ENCODE results near the gene R3HDM2. TPM values are rescaled to one million over a fixed set of nuclear protein-coding genes. Genes with fewer than 3 reads are reported as not detected.

The R3HDM2 gene
- polyA plus RNA-seq, 1 experiment: 20.0 TPM

GRCh38 chr12:57263096-57263495 lies 167.7 kb downstream of the R3HDM2 start:
- CTCF ChIA-PET: interaction anchor here (1.0 to 3.8 kb wide), 9 partner anchors 8 to 202 kb away, joined by 3 to 85 read pairs (median 9); partner anchors contain the start of gene INHBE
- H3K27ac ChIP-seq (ENCODE audit: low read depth, low read length): no peak overlapping the region
- no peak overlapping the region for H3K4me3 ChIP-seq (ENCODE audit: low read depth, low read length)
- H3K27me3 ChIP-seq (ENCODE audit: control insufficient read depth, insufficient read depth, low read length): no peaks in the 10 kb centered on the region
- TF ChIP-seq CTCF (IDR thresholded peaks at IDR 0.05; ENCODE audit: low read depth, low read length): no peak
- POLR2A ChIA-PET: no interaction called here
- no peak for DNase-seq (ENCODE audit: low read depth, low spot score)
- H3K9me3 ChIP-seq (ENCODE audit: control insufficient read depth, insufficient read depth, low read length): no peaks in the 10 kb centered on the region

DNA sequence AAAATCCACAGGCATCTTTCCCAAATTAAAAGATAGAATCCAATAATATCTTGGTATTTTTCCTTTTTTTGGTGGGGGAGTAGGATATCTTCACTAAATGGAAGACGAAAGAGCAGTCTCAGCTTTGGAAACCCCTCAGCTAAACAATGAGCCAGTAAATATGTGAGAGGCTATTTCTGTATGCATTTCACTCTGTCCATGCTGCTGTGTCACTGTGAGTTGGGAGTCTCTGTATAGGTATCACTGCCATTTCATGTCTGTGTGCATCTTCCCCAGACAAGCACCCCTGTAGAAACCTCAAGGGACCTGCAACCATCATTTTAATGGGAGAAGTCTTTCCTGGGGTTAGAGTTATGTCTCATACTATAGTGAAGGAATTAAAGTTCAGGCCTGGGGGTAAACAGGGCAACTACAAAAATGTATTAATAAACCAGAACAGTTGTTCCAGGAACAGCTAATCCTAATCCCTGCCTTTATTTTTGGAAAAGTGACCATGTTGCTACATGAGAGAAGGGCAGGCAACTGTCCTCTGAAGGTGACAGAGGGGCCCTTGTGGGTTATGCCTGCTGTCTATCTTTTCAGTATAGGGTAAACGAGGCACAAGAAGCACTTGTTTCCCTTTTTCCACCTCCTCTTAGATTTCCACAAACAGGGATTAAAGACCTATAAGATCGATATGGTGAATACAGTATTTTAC lies 168.6 kb downstream of the R3HDM2 start:
- ChIA-PET POLR2A (interaction anchor here (0.6 kb wide), 1 partner anchor 191 kb away, joined by 3 read pairs; no protein-coding TSS in a partner anchor), CTCF (interaction anchor here (0.6 to 3.8 kb wide), 8 partner anchors 12 to 203 kb away, joined by 3 to 85 read pairs (median 6); partner anchors contain the start of genes GLI1 and INHBE)
- DNase-seq (ENCODE audit: low read depth, low spot score): no peak
- TF ChIP-seq CTCF (IDR thresholded peaks at IDR 0.05; ENCODE audit: low read depth, low read length): no peak
- Histone ChIP-seq H3K27ac (ENCODE audit: low read depth, low read length) (no peak overlapping the region), H3K9me3 (ENCODE audit: control insufficient read depth, insufficient read depth, low read length) (no peaks in the 10 kb centered on the region), H3K4me3 (ENCODE audit: low read depth, low read length) (no peak overlapping the region), H3K27me3 (ENCODE audit: control insufficient read depth, insufficient read depth, low read length) (no peaks in the 10 kb centered on the region)

GRCh38 chr12:57261428-57261865 lies 169.4 kb downstream of the R3HDM2 start:
- ChIA-PET CTCF (interaction anchor here (0.6 to 2.8 kb wide), 10 partner anchors 11 to 571 kb away, joined by 3 to 23 read pairs (median 6); partner anchors contain the start of gene GLI1), POLR2A (interaction anchor here (0.6 kb wide), 1 partner anchor 191 kb away, joined by 3 read pairs; no protein-coding TSS in a partner anchor)
- TF ChIP-seq CTCF (IDR thresholded peaks at IDR 0.05; ENCODE audit: low read depth, low read length): no peak
- DNase-seq (ENCODE audit: low read depth, low spot score): no peak
- no peak overlapping the region for H3K4me3 ChIP-seq (ENCODE audit: low read depth, low read length)
- no peak overlapping the region for H3K27ac ChIP-seq (ENCODE audit: low read depth, low read length)
- H3K27me3 ChIP-seq (ENCODE audit: control insufficient read depth, insufficient read depth, low read length): no peaks in the 10 kb centered on the region
- H3K9me3 ChIP-seq (ENCODE audit: control insufficient read depth, insufficient read depth, low read length): no peaks in the 10 kb centered on the region

DNA sequence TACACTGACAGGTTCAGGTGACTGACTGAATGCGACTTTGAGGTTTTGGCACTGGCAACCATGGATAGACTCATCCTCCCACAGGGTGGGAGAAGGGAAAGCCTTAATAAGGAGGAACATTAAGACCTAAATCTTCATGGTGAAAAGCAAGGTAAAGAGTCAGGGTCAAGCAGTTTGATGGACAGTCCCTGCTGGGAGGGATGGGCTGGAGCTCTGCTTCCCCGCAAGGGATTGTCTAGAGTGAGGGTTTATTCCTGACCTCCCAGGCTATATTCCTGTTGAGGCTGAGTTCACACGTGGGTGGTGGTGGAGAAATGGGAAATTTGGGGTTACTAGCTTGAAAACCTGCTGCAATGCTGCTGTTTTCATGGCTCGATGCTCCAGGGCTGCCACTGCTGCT lies 170.5 kb downstream of the R3HDM2 start:
- no peak for TF ChIP-seq CTCF (IDR thresholded peaks at IDR 0.05; ENCODE audit: low read depth, low read length)
- POLR2A ChIA-PET: no interaction called here
- CTCF ChIA-PET: interaction anchor here (0.6 to 2.8 kb wide), 5 partner anchors 9 to 203 kb away, joined by 3 to 23 read pairs (median 4); no protein-coding TSS in a partner anchor
- no peaks in the 10 kb centered on the region for H3K27me3 ChIP-seq (ENCODE audit: control insufficient read depth, insufficient read depth, low read length)
- no peak overlapping the region for H3K27ac ChIP-seq (ENCODE audit: low read depth, low read length)
- no peak overlapping the region for H3K4me3 ChIP-seq (ENCODE audit: low read depth, low read length)
- DNase-seq (ENCODE audit: low read depth, low spot score): no peak
- H3K9me3 ChIP-seq (ENCODE audit: control insufficient read depth, insufficient read depth, low read length): no peaks in the 10 kb centered on the region
